Pancreas (tissue), 10 donors: ENCODE measurements around the gene A2ML1. TPM values are rescaled to one million over a fixed set of nuclear protein-coding genes. Genes with fewer than 3 reads are reported as not detected.

Source experiments
- ATAC-seq, 4 donors: fragments of 200-7000 bp; cut with Tn5 transposase; one replicate each; pipeline versions ENCODE4 v1.8.0 to v1.9.1; 2020; ENCODE audit warnings: mild to moderate bottlenecking in 4 of 4, moderate library complexity in 4 of 4
- DNase-seq, 6 donors: peaks; one replicate each; pipeline ENCODE4 v3.0.0-alpha.2; 2020
- FAIRE-seq: peaks from 2 replicates; lab custom pipeline; 2012; peaks lifted over from hg19 to GRCh38; lab: Jason Lieb, UNC
- H3K27ac ChIP-seq, 4 donors: fragments of 200-600 bp; sonication (generic); 1 replicate in 3 of 4; 2 replicates in 1 of 4; pipeline versions ENCODE4 v1.5.0 to v1.8.0; 2020
- H3K27me3 ChIP-seq, 4 donors: fragments of 200-600 bp; one replicate each; pipeline ENCODE4 v1.8.0; 2021
- H3K36me3 ChIP-seq, 3 donors: fragments of 200-600 bp; sonication (generic) in 1 of 3; one replicate each; pipeline versions ENCODE4 v1.5.0 to v1.8.0; 2020 to 2021
- H3K4me1 ChIP-seq, 3 donors: fragments of 200-600 bp; one replicate each; pipeline ENCODE4 v1.8.0; 2021
- H3K4me3 ChIP-seq, 4 donors: fragments of 200-600 bp; sonication (generic) in 2 of 4; one replicate each; pipeline versions ENCODE4 v1.5.0 to v1.8.0; 2020 to 2021
- H3K9me3 ChIP-seq, 4 donors: fragments of 200-600 bp; one replicate each; pipeline ENCODE4 v1.8.0; 2021
- CTCF ChIP-seq, 4 donors: fragments of 200-600 bp; sonication (generic) in 3 of 4; IDR thresholded peaks; one replicate each; pipeline versions ENCODE4 v1.5.0 to v1.8.0; 2021; ENCODE audit warnings: antibody characterized with exemption in 4 of 4
- WGBS, 2 donors: extraction: QIAGEN DNeasy Blood & Tissue Kit; methylation state at CpG; one replicate each; pipeline ENCODE4 v1.1.7; 2013; 5-methylcytosine and 5-hydroxymethylcytosine counted together
- intact Hi-C, 3 donors: fragments of 100-400 bp; cut with DNase I; formaldehyde crosslinking; loops; one replicate each; pipeline versions ENCODE4 v1.11.1 to v1.14.2; 2022
- polyA plus RNA-seq, 2 donors: library from polyadenylated mRNA; stranded (reverse); fragments of 200-250 nt; gene quantifications; one replicate each; pipeline ENCODE4 v1.2.3, GENCODE V29; 2013
- total RNA-seq, 6 donors: library from RNA; stranded (reverse); fragmentation: NEBNext Ultra II Directional in 4 of 6; extraction: Animal tissue kit (Norgen Biotek cat#: 25700) in 4 of 6; gene quantifications; one replicate each; pipeline versions ENCODE4 v1.2.1 to v1.2.4, GENCODE V29; 2021 to 2023
- donor health status: healthy with polysubstance abuse.
- donor health status: DM: no; HTN: no; CAD: no; lungs with moderate emphysema.
- donor health status: DM: no; HTN: no; CAD: no.
- donor health status: control.
- donor health status: control.
- donor health status: Bipolar disorder and iron deficiency.
- donor health status: DM: yes; HTN: yes; CAD: no.
- donor health status: DM: no; HTN: no; CAD: no.
- donor health status: DM: no; HTN: no; CAD: no.
- donor health status: DM: yes; HTN: yes; CAD: no.

The A2ML1 gene
- total and polyA plus RNA-seq, 8 donors, result 0.05 to 0.08 TPM; not detected in 6

- peaks cover 0 to 4% (median 0%) of the 10 kb centered on the region in 4 donors for H3K27me3 ChIP-seq
- no peak overlapping the region for H3K4me3 ChIP-seq
- H3K9me3 ChIP-seq, result no peaks in the 10 kb centered on the region
- intact Hi-C loops, result no loop called here
- no peak for FAIRE-seq
- no peaks in the 10 kb centered on the region for H3K4me1 ChIP-seq
- H3K36me3 ChIP-seq, result no peaks in the 10 kb centered on the region
- TF ChIP-seq CTCF (IDR thresholded peaks at IDR 0.05), result no peak
- no peak overlapping the region for H3K27ac ChIP-seq
- ATAC-seq, result no peak
- 68 to 76% methylated on average over 5 of the region's 5 CpGs for WGBS, 2 donors
- DNase-seq, result no peak
Observed at GRCh38 chr12:8829125-8829518, 6.7 kb downstream of the A2ML1 start.

- H3K36me3 ChIP-seq, result no peaks in the 10 kb centered on the region
- intact Hi-C loops, result no loop called here
- DNase-seq (no peak), FAIRE-seq (no peak), ATAC-seq (no peak)
- no peak overlapping the region for H3K4me3 ChIP-seq
- no peak for TF ChIP-seq CTCF (IDR thresholded peaks at IDR 0.05)
- peaks cover 0 to 4% (median 0%) of the 10 kb centered on the region in 4 donors for H3K27me3 ChIP-seq
- 88 to 98% methylated on average over 7 of the region's 7 CpGs for WGBS, 2 donors
- H3K27ac ChIP-seq, result no peak overlapping the region
- H3K4me1 ChIP-seq, result no peaks in the 10 kb centered on the region
- H3K9me3 ChIP-seq, result no peaks in the 10 kb centered on the region
Observed at GRCh38 chr12:8829621-8830020, 7.2 kb downstream of the A2ML1 start.

GRCh38 chr12:8831116-8831515, 8.7 kb downstream of the A2ML1 start:
- 85 to 87% methylated on average over 9 of the region's 9 CpGs for WGBS, 2 donors
- H3K36me3 ChIP-seq, result no peaks in the 10 kb centered on the region
- no peak for TF ChIP-seq CTCF (IDR thresholded peaks at IDR 0.05)
- no peaks in the 10 kb centered on the region for H3K4me1 ChIP-seq
- H3K4me3 ChIP-seq, result no peak overlapping the region
- intact Hi-C loops, result no loop called here
- peaks cover 0 to 4% (median 0%) of the 10 kb centered on the region in 4 donors for H3K27me3 ChIP-seq
- no peak for DNase-seq
- no peaks in the 10 kb centered on the region for H3K9me3 ChIP-seq
- no peak for ATAC-seq
- no peak overlapping the region for H3K27ac ChIP-seq
- FAIRE-seq, result no peak

- no peak for ATAC-seq
- Histone ChIP-seq H3K27me3 (no peaks in the 10 kb centered on the region), H3K9me3 (no peaks in the 10 kb centered on the region), H3K27ac (no peak overlapping the region), H3K4me3 (no peak overlapping the region), H3K4me1 (no peaks in the 10 kb centered on the region), H3K36me3 (no peaks in the 10 kb centered on the region)
- FAIRE-seq, result no peak
- WGBS, 2 donors, result 66 to 72% methylated on average over 6 of the region's 6 CpGs
- TF ChIP-seq CTCF (IDR thresholded peaks at IDR 0.05), result no peak
- intact Hi-C loops, result no loop called here
- no peak for DNase-seq
Observed at GRCh38 chr12:8832500-8832899, 10.1 kb downstream of the A2ML1 start.

- H3K36me3 ChIP-seq, result no peaks in the 10 kb centered on the region
Observed at GRCh38 chr12:8834230-8834629, 11.8 kb downstream of the A2ML1 start.

More at GRCh38 chr12:8834230-8834629, 11.8 kb downstream of the A2ML1 start:
- Histone ChIP-seq H3K4me1 (no peaks in the 10 kb centered on the region), H3K4me3 (no peak overlapping the region), H3K27me3 (no peaks in the 10 kb centered on the region), H3K9me3 (no peaks in the 10 kb centered on the region), H3K27ac (no peak overlapping the region)
- ATAC-seq (no peak), DNase-seq (no peak), FAIRE-seq (no peak)
- no peak for TF ChIP-seq CTCF (IDR thresholded peaks at IDR 0.05)
- 70 to 74% methylated on average over 1 of the region's 1 CpG for WGBS, 2 donors
- intact Hi-C loops, result no loop called here
